Lung (tissue), 12 donors: Measurements from ENCODE around the gene ELN. TPM values are rescaled to one million over a fixed set of nuclear protein-coding genes. Genes with fewer than 3 reads are reported as not detected.

Experiments used
- ATAC-seq: fragments of 200-7000 bp; cut with Tn5 transposase; one replicate; pipeline ENCODE4 v1.9.1; 2020; ENCODE audit warnings: moderate number of reproducible peaks; ENCODE audit not compliant: insufficient read depth, low FRiP score
- DNase-seq, 3 donors: peaks; one replicate each; pipeline ENCODE4 v3.0.0-alpha.2; 2013 to 2017
- H3K27ac ChIP-seq, 2 donors: one replicate each; pipeline ENCODE4 v1.5.1; 2013; ENCODE audit warnings: mild to moderate bottlenecking in 2 of 2, moderate library complexity in 2 of 2, control low read depth in 1 of 2, inconsistent platforms in 1 of 2, low read depth in 1 of 2, low read length in 1 of 2
- H3K27me3 ChIP-seq, 3 donors: one replicate each; pipeline ENCODE4 v1.5.1; 2013; ENCODE audit warnings: low read length in 2 of 3; ENCODE audit not compliant: control insufficient read depth in 3 of 3, insufficient read depth in 3 of 3
- H3K36me3 ChIP-seq, 4 donors: one replicate each; pipeline ENCODE4 v1.5.1; 2013; ENCODE audit warnings: low read length in 4 of 4, mild to moderate bottlenecking in 1 of 4, moderate library complexity in 1 of 4; ENCODE audit not compliant: control insufficient read depth in 4 of 4, insufficient read depth in 4 of 4
- H3K4me1 ChIP-seq, 5 donors: one replicate each; pipeline ENCODE4 v1.5.1; 2013; ENCODE audit warnings: low read length in 5 of 5, mild to moderate bottlenecking in 2 of 5, moderate library complexity in 1 of 5; ENCODE audit not compliant: control insufficient read depth in 5 of 5, insufficient read depth in 5 of 5
- H3K4me3 ChIP-seq: one replicate; pipeline ENCODE4 v1.5.1; 2013; ENCODE audit warnings: mild to moderate bottlenecking, control low read depth, moderate library complexity
- H3K9ac ChIP-seq, 2 donors: one replicate each; pipeline ENCODE4 v1.5.1; 2013; ENCODE audit warnings: low read length in 2 of 2, control low read depth in 1 of 2; ENCODE audit not compliant: insufficient read depth in 1 of 2
- H3K9me3 ChIP-seq, 4 donors: one replicate each; pipeline ENCODE4 v1.5.1; 2013; ENCODE audit warnings: low read length in 3 of 4, mild to moderate bottlenecking in 1 of 4, moderate library complexity in 1 of 4; ENCODE audit not compliant: control insufficient read depth in 4 of 4, insufficient read depth in 3 of 4
- WGBS, 2 donors: extraction: QIAGEN DNeasy Blood & Tissue Kit; methylation state at CpG; one replicate each; pipeline ENCODE4 v1.1.7; 2013; 5-methylcytosine and 5-hydroxymethylcytosine counted together
- polyA plus RNA-seq, 2 donors: library from polyadenylated mRNA; stranded (reverse); fragments of 200-250 nt; gene quantifications; one replicate each; pipeline ENCODE4 v1.2.1, GENCODE V29; 2013
- total RNA-seq, 2 donors: library from RNA; depleted of rRNA in 1 of 2; stranded (reverse); fragments of >200 nt in 1 of 2; gene quantifications; one replicate each; pipeline ENCODE4 v1.2.1, GENCODE V29; 2014 to 2021
- TF ChIP-seq, protein P1 (sequence below): IDR thresholded peaks from 2 replicates; pipeline ENCODE4 v1.5.1; 2012; ENCODE audit warnings: mild to moderate bottlenecking; ENCODE audit errors: control extremely low read depth, extremely low read depth
- donor health status: control.
- donor health status: control.
- donor health status: Bipolar disorder and iron deficiency.
- donor health status: healthy.
- donor health status: DM: yes; HTN: yes; CAD: no.

ELN gene
- total and polyA plus RNA-seq, 4 donors: 60.4 to 274 (median 125) TPM

- DNase-seq (no peak), ATAC-seq (peak; percentile 44)
- Histone ChIP-seq H3K27me3 (no peaks in the 10 kb centered on the region), H3K4me3 (no peak overlapping the region), H3K9ac (no peak overlapping the region), H3K27ac (peak overlapping the region in 1 of 2 donors; percentile 85), H3K9me3 (no peaks in the 10 kb centered on the region), H3K4me1 (peaks cover 0 to 26% (median 14%) of the 10 kb centered on the region in 5 donors), H3K36me3 (peaks cover 0 to 11% (median 6%) of the 10 kb centered on the region in 4 donors)
- 27 to 43% methylated on average over 12 of the region's 12 CpGs for WGBS, 2 donors
- TF ChIP-seq, protein P1, sequence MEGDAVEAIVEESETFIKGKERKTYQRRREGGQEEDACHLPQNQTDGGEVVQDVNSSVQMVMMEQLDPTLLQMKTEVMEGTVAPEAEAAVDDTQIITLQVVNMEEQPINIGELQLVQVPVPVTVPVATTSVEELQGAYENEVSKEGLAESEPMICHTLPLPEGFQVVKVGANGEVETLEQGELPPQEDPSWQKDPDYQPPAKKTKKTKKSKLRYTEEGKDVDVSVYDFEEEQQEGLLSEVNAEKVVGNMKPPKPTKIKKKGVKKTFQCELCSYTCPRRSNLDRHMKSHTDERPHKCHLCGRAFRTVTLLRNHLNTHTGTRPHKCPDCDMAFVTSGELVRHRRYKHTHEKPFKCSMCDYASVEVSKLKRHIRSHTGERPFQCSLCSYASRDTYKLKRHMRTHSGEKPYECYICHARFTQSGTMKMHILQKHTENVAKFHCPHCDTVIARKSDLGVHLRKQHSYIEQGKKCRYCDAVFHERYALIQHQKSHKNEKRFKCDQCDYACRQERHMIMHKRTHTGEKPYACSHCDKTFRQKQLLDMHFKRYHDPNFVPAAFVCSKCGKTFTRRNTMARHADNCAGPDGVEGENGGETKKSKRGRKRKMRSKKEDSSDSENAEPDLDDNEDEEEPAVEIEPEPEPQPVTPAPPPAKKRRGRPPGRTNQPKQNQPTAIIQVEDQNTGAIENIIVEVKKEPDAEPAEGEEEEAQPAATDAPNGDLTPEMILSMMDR: no peak
These were observed 65.0 kb downstream of the ELN start for GRCh38 chr7:74092964-74093471.

GRCh38 chr7:74093671-74094223, 65.8 kb downstream of the ELN start:
- DNase-seq (no peak), ATAC-seq (peak; percentile 10)
- peak overlapping the region in 1 of 2 donors; percentile 90 for H3K27ac ChIP-seq
- H3K4me3 ChIP-seq: no peak overlapping the region
- no peaks in the 10 kb centered on the region for H3K9me3 ChIP-seq
- peaks cover 0 to 26% (median 14%) of the 10 kb centered on the region in 5 donors for H3K4me1 ChIP-seq
- no peaks in the 10 kb centered on the region for H3K27me3 ChIP-seq
- no peak overlapping the region for H3K9ac ChIP-seq
- peaks cover 0 to 11% (median 4%) of the 10 kb centered on the region in 4 donors for H3K36me3 ChIP-seq
- TF ChIP-seq, protein P1: no peak
- WGBS, 2 donors: 15 to 22% methylated on average over 14 to 15 of the region's 15 CpGs

DNA sequence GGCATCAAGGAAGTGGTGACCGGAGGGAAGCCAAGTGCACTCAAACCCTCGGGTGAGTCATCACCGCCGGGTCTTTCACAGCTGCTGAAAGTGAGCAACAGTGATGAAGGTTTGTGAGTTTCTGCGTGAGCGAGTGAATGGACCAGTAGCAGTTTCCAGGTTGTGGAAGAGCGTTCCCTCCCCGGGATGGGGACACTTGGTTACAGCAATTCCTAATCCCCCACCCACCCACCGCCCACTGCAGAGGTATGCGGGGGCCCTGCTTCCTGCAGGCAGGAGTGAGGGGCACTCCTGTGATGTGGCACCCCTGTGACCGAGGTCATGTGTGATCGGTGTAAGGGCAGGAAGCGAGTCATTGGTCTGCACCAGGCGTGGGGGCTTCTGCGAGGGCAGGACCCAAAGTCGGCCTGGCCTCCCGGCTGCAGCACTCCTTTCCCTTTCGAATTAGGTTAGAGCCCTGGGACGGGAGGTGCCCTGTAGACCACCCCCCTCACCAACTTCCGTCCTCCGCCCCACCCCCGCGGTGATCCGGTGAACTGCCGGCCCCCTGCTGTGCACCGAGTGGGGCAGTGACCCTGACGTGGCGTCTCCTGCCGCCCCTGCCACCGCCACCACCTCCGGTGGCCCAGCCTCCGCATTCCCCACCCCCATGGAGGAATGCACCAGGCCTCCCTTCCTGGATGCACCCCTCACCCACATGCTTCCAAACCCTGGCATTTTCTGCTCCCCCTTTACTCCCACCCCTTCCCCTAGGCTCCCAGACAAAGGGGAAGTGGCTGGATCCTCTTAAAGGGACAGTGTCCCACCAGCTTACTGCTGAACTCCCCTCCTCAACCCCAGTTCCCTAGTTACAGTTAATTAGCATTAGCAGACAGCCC, 66.5 kb downstream of the ELN start:
- peak overlapping the region; percentile 30 for H3K4me3 ChIP-seq
- TF ChIP-seq, protein P1: no peak
- WGBS, 2 donors: 6 to 8% methylated on average over 30 to 32 of the region's 32 CpGs
- peaks cover 0 to 11% (median 6%) of the 10 kb centered on the region in 4 donors for H3K36me3 ChIP-seq
- H3K9ac ChIP-seq: peak overlapping the region; percentile 39 to 43
- DNase-seq (peak; percentile 57 to 68 (median 64)), ATAC-seq (peak; percentile 86)
- no peaks in the 10 kb centered on the region for H3K9me3 ChIP-seq
- no peaks in the 10 kb centered on the region for H3K27me3 ChIP-seq
- H3K27ac ChIP-seq: peak overlapping the region in 1 of 2 donors; percentile 90
- peaks cover 0 to 26% (median 14%) of the 10 kb centered on the region in 5 donors for H3K4me1 ChIP-seq
